BE2C (cell line): ENCODE data around the gene CFAP54.

Experiments used
- DNase-seq: peaks from one replicate; pipeline ENCODE4 v3.0.0-alpha.2; 2020
- H3K27me3 ChIP-seq: fragments of 250-450 bp; sonication (Bioruptor Pico); 2 replicates; pipeline ENCODE4 v1.5.1; 2020; ENCODE audit warnings: mild to moderate bottlenecking
- H3K36me3 ChIP-seq: fragments of 250-450 bp; sonication (Bioruptor Pico); 2 replicates; pipeline ENCODE4 v1.5.1; 2020; ENCODE audit warnings: mild to moderate bottlenecking
- H3K4me1 ChIP-seq: fragments of 250-450 bp; sonication (Bioruptor Pico); 2 replicates; pipeline ENCODE4 v1.5.1; 2020
- H3K4me3 ChIP-seq: 2 replicates; pipeline ENCODE4 v1.5.1; 2011; ENCODE audit warnings: low read depth, low read length
- H3K9me3 ChIP-seq: fragments of 250-450 bp; sonication (Bioruptor Pico); 2 replicates; pipeline ENCODE4 v1.5.1; 2020
- TF ChIP-seq, protein P1 (sequence below): IDR thresholded peaks from 2 replicates; pipeline ENCODE4 v1.5.1; 2012; ENCODE audit warnings: mild to moderate bottlenecking, low read depth, low read length

The CFAP54 gene

DNA sequence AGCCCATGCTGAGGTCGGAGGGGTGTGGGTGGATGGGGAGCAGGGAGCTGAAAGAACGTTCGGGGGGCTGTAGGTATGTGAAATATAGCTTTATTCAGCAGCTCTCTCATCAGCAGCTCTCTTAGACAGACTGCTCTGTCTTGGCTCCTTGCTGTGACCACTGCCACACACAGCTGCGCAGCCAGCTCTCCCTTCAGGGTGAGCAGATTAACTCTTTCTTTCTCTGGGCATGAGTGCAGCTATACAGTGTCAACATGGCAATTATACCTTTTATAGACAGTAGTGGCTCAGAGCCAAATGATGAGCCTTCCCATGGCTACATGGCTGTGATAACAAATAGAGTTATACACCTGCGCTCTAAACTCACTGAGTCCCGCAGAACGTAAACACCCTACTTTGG is 280.0 kb downstream of the CFAP54 start:
- Histone ChIP-seq H3K4me3 (no peak overlapping the region), H3K27me3 (no peaks in the 10 kb centered on the region), H3K9me3 (no peaks in the 10 kb centered on the region), H3K4me1 (no peaks in the 10 kb centered on the region), H3K36me3 (no peaks in the 10 kb centered on the region)
- DNase-seq, result no peak
- TF ChIP-seq, protein P1, sequence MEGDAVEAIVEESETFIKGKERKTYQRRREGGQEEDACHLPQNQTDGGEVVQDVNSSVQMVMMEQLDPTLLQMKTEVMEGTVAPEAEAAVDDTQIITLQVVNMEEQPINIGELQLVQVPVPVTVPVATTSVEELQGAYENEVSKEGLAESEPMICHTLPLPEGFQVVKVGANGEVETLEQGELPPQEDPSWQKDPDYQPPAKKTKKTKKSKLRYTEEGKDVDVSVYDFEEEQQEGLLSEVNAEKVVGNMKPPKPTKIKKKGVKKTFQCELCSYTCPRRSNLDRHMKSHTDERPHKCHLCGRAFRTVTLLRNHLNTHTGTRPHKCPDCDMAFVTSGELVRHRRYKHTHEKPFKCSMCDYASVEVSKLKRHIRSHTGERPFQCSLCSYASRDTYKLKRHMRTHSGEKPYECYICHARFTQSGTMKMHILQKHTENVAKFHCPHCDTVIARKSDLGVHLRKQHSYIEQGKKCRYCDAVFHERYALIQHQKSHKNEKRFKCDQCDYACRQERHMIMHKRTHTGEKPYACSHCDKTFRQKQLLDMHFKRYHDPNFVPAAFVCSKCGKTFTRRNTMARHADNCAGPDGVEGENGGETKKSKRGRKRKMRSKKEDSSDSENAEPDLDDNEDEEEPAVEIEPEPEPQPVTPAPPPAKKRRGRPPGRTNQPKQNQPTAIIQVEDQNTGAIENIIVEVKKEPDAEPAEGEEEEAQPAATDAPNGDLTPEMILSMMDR, result no peak

DNA sequence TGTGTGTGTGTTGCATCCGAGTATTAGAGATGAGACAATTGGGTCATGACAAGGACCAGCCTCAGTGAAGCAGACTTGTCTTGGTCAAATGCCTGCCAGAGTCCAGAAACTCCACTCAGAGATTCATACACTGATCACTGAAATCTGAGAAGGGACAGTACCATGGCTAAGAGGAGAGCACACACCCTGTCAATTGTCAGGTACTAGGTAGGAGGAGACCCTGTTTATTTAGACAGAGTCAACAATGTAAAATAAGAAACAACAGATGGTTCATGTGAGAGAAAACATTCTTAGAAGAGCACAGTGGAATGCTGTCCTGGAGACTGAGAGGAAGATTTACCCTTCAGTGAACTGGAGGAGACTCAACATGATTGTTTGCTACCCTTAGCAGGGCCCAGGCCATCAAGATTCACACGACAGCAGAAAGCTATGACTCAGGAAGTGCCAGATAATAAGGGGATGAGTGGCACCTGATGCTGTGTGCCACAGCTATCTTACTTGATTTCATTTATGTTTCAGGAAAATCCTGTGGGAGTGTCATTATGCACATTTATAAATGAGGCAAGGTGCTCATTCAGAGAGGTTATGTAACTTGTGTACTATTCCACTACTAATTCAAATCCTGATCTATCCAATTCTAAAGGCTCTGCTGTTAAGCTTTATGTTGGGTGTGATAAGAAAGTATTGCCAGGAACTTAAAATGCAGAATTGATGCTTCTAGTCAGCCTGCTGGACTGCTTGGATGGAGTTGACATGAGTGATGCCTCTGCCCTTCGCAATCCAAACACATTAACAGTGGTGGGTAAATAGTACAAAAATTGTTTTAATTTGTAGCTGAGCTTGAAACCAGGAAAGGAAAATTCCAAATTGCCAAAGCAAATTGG is 281.1 kb downstream of the CFAP54 start:
- Histone ChIP-seq H3K9me3 (no peaks in the 10 kb centered on the region), H3K4me1 (no peaks in the 10 kb centered on the region), H3K4me3 (no peak overlapping the region), H3K27me3 (no peaks in the 10 kb centered on the region), H3K36me3 (no peaks in the 10 kb centered on the region)
- TF ChIP-seq, protein P1, result no peak
- DNase-seq, result no peak

DNA sequence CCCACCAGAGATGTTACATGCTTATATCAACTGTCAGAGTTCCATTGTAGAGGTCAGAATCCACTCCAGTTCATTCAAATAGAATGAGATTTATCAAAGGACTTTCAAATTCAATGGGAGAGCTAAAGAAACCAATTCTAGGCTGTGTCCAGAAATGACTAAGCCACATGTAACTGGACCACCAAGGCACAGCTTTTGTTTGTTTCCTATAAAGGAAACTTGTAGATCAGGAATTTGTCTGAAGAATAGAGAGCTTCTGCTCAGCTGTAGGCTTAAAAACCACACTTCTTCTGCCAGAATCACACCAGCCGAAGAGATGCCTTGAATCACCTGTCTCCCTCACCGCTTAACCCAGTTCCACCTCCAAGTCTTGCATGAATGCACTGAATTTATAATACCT is 283.7 kb downstream of the CFAP54 start:
- Histone ChIP-seq H3K4me3 (no peak overlapping the region), H3K9me3 (no peaks in the 10 kb centered on the region; the same call in 1 of the 2 replicates), H3K4me1 (no peaks in the 10 kb centered on the region), H3K27me3 (no peaks in the 10 kb centered on the region), H3K36me3 (no peaks in the 10 kb centered on the region)
- no peak for DNase-seq
- TF ChIP-seq, protein P1, result no peak

DNA sequence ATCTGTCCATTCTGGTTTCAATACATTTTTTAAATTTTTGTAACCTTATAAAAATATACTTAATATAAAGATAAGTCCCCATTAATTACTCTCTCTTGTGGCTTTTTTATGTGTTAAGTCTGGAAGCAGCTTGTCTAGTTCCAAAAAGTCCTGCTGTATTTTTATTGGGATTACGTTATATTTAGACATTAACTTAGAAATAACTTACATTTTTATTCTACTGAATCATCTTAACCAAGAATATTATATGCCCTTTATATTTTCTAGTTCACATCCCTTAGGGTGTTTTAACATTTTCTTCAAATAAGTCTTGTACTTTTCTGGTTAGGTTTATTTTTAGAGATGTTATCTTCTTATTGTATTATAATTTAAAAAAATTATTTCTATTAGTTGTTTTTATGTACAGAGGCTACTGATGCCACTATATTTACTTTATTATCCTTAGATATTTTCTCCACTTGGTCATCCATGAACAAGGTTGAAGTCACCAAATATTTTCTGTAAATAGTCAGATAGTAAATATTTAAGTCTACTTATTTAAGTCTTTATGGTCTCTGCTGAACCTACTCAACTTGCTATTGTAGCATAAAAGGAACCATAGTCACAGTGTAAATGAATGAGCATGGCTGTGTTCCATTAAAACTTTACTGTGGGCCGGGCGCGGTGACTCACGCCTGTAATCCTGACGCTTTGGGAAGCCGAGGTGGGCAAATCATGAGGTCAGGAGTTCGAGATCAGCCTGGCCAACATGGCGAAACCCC is 285.3 kb downstream of the CFAP54 start:
- TF ChIP-seq, protein P1, result no peak
- DNase-seq, result no peak
- H3K4me3 ChIP-seq, result no peak overlapping the region
- no peaks in the 10 kb centered on the region for H3K36me3 ChIP-seq
- H3K9me3 ChIP-seq, result no peaks in the 10 kb centered on the region; the same call in 1 of the 2 replicates
- no peaks in the 10 kb centered on the region for H3K27me3 ChIP-seq
- H3K4me1 ChIP-seq, result no peaks in the 10 kb centered on the region

DNA sequence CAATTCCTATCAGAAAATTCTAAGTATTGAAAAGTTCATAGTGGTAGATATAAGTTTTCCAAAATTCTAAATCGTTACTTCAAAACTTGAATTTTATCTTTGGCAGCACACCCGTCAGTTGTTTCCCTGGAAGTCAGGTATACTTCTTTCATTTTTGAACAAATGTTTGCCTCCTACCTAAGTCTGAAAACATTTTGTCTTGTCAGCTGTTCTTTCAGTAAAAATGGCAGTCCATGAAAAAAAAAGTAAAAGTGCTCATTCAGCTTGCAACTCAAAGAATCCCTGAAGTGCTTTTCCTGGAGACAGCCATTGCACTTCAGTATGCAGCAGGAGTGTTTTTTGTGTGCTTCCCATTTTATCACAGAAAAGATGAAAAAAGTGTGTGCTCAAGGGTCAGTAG is 287.5 kb downstream of the CFAP54 start:
- no peaks in the 10 kb centered on the region for H3K4me1 ChIP-seq
- DNase-seq, result no peak
- H3K9me3 ChIP-seq, result no peaks in the 10 kb centered on the region; the same call in 1 of the 2 replicates
- H3K27me3 ChIP-seq, result no peaks in the 10 kb centered on the region
- H3K4me3 ChIP-seq, result no peak overlapping the region
- TF ChIP-seq, protein P1, result no peak
- no peaks in the 10 kb centered on the region for H3K36me3 ChIP-seq

DNA sequence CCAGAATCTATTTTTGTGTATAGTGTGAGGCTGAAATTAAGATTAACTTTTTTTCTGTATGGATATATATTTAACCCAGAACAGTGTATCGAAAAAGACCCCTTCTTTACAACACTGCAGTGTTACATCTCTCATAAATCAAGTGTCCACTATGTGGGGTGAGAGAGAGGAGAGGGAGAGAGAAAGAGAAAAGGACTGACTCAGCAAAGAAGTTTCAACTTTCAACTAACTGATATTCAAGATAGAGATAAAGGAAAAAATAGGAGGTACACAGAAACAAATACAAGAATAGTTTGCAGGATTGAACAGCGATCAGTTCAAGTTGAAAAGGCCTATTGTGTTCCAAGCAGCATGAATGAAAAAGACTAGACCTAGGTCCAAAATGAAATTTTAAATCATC is 291.0 kb downstream of the CFAP54 start:
- no peak overlapping the region for H3K4me3 ChIP-seq
- no peaks in the 10 kb centered on the region for H3K36me3 ChIP-seq
- DNase-seq, result no peak
- H3K4me1 ChIP-seq, result no peaks in the 10 kb centered on the region
- no peaks in the 10 kb centered on the region for H3K27me3 ChIP-seq
- no peaks in the 10 kb centered on the region; the same call in 1 of the 2 replicates for H3K9me3 ChIP-seq
- TF ChIP-seq, protein P1, result no peak
